Left renal cortex interstitium (tissue), 4 donors: Measurements from ENCODE around the gene CDH24. TPM values are rescaled to one million over a fixed set of nuclear protein-coding genes. Genes with fewer than 3 reads are reported as not detected.

Experiments used
- DNase-seq, 4 donors: peaks; one replicate each; pipeline ENCODE4 v3.0.0-alpha.2; 2013; ENCODE audit warnings: low read depth in 4 of 4, low spot score in 2 of 4, missing footprints in 1 of 4
- polyA plus RNA-seq, 4 donors: library from polyadenylated mRNA; unstranded; fragments of 120-200 nt; gene quantifications; one replicate each; pipeline ENCODE4 v1.2.1, GENCODE V29; 2013; ENCODE audit not compliant: insufficient read length in 4 of 4

Gene CDH24
- polyA plus RNA-seq, result 10 to 100 TPM; 13.1 to 46.0 (median 27.1) TPM

- DNase-seq, result peak in 1 of 4 donors; percentile 75
These were observed at the start of gene CDH24 for GRCh38 chr14:23056956-23057756. Gene CDH24, minus strand, starts transcription at chr14:23057520. Its CDS starts 1,787 bp downstream, at chr14:23055733.

GRCh38 chr14:23106747-23107045, 49.4 kb upstream of the CDH24 start:
- DNase-seq, result no peak

GRCh38 chr14:23105348-23105824, 48.1 kb upstream of the CDH24 start:
- no peak for DNase-seq

GRCh38 chr14:23104591-23105347, 47.4 kb upstream of the CDH24 start, which contains the start of gene CIROP:
Gene CIROP, minus strand, starts transcription at chr14:23104989. Its CDS starts 69 bp downstream, at chr14:23104920.
- no peak for DNase-seq

- DNase-seq, result no peak
These were observed 46.8 kb upstream of the CDH24 start for GRCh38 chr14:23104070-23104590.

GRCh38 chr14:23103581-23103980, 46.3 kb upstream of the CDH24 start:
- no peak for DNase-seq

GRCh38 chr14:23102801-23103200, 45.5 kb upstream of the CDH24 start:
- no peak for DNase-seq

- no peak for DNase-seq
These were observed 44.8 kb upstream of the CDH24 start for GRCh38 chr14:23101986-23102625.

- DNase-seq, result no peak
These were observed 44.1 kb upstream of the CDH24 start for GRCh38 chr14:23101213-23101970.

GRCh38 chr14:23099212-23099861, 42.0 kb upstream of the CDH24 start:
- DNase-seq, result no peak

- no peak for DNase-seq
These were observed 40.5 kb upstream of the CDH24 start for GRCh38 chr14:23097786-23098185.

GRCh38 chr14:23095196-23096108, 38.1 kb upstream of the CDH24 start, which contains the start of gene C14orf119:
Gene C14orf119, plus strand, starts transcription at chr14:23095505. Its CDS starts 2,154 bp downstream, at chr14:23097659.
- DNase-seq, result peak in 3 of 4 donors; percentile 91 to 100 (median 99)

- DNase-seq, result peak; percentile 74 to 99 (median 90)
These were observed 37.4 kb upstream of the CDH24 start, which contains the start of gene ACIN1 for GRCh38 chr14:23094666-23095195. Gene ACIN1, minus strand, starts transcription at chr14:23095136. Its CDS starts 24 bp downstream, at chr14:23095112.

GRCh38 chr14:23093991-23094665, 36.8 kb upstream of the CDH24 start:
- DNase-seq, result no peak

GRCh38 chr14:23093526-23093925, 36.2 kb upstream of the CDH24 start:
- DNase-seq, result no peak

- DNase-seq, result no peak
These were observed 35.8 kb upstream of the CDH24 start for GRCh38 chr14:23093104-23093503.
